Putamen (tissue), 1 donor: Measurements from ENCODE around the gene AFF3.
"Not testable (repeated sequence)": the region's sequence is repeated elsewhere in the genome, so short reads cannot be mapped to it uniquely, and the experiment has no call there.

Experiments
- DNase-seq: peaks from one replicate; pipeline ENCODE4 v3.0.0-alpha.2; 2016; ENCODE audit warnings: low spot score

AFF3 gene

GRCh38 chr2:99537910-99538485, 604.4 kb downstream of the AFF3 start:
- DNase-seq: no peak

DNA sequence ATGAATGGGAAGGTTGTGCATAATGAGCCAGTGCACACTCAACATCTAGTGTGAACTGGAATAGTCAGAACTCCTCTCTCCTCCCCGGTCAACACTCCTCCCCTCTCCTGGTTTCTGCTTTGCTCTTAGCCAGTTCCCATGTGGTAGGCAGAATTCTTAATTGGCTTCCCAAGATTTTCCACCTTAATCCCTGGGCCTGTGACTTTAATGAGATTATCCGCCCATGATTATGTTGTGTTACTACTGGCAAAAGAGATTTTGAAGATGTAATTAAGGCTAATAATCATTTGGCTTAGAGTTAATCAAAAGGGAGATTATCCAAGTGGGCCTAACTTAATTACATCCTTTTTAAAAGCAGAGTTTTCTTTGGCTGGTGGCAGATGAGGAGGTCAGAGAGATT, 618.3 kb downstream of the AFF3 start:
- no peak for DNase-seq

- DNase-seq: no peak
Measured at GRCh38 chr2:99522157-99522556, 620.2 kb downstream of the AFF3 start.

GRCh38 chr2:99520813-99521212, 621.6 kb downstream of the AFF3 start:
- no peak for DNase-seq

DNA sequence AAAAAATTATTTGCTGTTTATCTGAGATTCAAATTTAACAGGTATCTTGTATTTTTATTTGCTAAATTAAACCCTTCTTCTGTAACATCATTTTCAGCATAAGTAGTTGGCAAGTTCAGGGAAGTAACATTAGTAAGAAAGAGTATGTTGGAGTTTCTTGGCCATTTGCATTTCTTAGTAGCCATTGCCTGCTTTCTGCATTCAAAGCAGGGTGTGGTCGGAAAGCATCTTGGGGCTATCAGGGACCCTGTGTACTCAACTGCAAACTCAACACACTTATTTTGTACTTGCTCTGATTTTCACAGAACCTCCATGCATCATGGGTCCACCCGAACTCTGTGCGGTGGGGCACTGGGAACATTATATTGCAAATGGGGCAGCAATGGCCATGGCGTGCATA, 622.2 kb downstream of the AFF3 start:
- DNase-seq: no peak

DNA sequence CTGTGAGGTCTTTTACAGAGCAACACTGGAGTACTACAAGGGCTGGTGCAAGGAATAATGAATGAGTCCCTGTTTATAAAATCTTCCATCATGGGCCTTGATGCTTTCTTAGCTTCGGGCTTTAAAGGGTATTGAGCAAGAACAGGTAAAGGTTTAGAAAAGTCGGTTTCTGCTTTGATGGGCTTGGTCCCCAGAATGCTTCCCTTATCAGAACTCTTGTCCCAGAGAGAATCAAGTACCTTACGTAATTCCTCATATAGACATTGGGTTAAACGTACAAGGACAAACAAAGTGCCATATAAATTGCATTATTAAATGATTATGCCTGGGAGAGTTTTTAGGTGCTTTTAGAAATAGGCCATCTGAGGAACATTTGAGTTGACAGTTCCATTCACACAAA, 628.0 kb downstream of the AFF3 start:
- no peak for DNase-seq

DNA sequence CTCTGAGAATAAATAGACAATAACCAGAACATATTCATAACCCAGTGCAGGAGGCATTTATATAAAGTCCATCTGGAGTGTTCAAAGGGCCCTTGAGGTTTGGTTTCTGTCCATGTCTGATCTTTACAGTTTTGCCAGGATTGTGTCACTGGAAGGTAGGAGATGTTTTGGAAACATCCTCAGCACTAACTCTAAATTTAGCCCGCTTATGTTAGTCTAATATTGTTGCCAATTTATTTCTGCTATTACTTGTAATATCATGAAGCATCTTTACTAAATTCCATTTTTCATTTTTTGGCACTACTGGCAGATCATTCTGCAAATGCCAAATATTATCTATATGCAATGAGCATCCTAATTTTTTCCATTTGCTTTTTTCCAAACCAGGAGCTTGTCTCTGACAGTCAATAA, 630.2 kb downstream of the AFF3 start:
- DNase-seq: no peak

- no peak for DNase-seq
Measured at GRCh38 chr2:99509387-99509786, 633.0 kb downstream of the AFF3 start.

- DNase-seq: no peak
Measured at GRCh38 chr2:99507937-99508818, 634.2 kb downstream of the AFF3 start.

DNA sequence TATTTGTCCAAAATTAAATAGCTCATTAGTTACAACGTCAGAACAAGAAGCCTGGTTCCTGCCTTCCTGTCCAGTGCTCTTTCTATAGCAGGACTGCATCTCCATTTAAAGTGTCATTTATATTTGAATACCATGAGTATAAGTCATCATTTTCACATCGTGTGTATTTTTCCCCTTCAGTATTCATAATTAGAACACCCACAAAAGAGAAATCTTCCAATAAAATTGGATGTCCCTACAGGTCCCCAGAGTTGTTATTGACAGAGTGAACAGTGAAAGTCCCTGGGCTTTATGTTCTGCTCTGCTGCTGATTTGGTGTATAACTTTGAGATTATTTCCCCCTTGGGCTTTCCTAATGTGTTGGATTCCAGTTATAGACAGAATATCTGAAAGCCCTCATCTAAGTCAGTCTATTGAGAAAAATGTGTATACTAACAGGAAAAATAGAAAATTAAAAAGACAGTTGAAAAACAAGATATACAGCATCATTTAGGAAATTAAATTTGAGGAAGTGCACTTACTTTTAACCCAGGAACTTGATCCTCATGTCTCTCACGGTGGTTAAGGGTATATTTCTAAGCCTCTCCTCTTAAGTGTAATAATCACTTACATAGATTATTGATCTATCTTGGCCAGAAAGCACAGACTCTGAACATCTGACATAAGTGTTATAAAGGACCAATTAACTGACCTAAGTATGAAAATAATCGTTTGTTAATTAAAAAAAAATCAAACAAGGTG, 637.4 kb downstream of the AFF3 start:
- no peak for DNase-seq

- DNase-seq: not testable (repeated sequence)
Measured at GRCh38 chr2:99503662-99504416, 638.6 kb downstream of the AFF3 start.

DNA sequence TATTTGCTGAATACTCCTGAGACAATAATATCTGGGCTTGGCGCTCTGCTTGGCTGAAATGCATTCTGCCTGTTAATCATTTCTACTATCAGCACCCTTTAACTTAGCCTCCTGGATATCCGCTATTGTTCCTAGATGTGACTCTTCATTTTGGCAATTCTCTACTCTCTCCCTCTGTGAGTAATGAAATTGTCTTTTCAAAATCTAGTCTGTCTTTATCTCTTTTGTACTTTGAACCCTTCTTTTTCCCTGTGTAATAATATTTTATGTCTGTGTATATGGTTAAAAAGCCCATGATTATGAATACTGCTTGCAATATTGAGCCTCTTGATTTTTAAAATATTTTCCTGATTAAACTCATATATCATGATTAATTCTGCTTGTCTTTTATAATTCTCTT, 646.4 kb downstream of the AFF3 start:
- no peak for DNase-seq
